Memory B cell (primary cell): ENCODE measurements around the gene CD248.
A peak's percentile ranks its signal among the peaks of the same experiment; 100 is the strongest.

ENCODE experiments used
- ATAC-seq: fragments of 150-1000 bp; cut with Tn5 transposase; 2 replicates; pipeline ENCODE4 v1.10.0; 2021; ENCODE audit warnings: low read depth, mild to moderate bottlenecking, moderate library complexity
- DNase-seq, 2 donors: peaks; one replicate each; pipeline ENCODE4 v3.0.0; 2022; ENCODE audit warnings: low spot score in 2 of 2
- H3K27ac Mint-ChIP-seq: one replicate; pipeline ENCODE4 v1.8.0; 2022; ENCODE audit warnings: mild to moderate bottlenecking, moderate library complexity, mixed read lengths
- H3K27me3 Mint-ChIP-seq: one replicate; pipeline ENCODE4 v1.8.0; 2022; ENCODE audit warnings: mixed read lengths
- H3K36me3 Mint-ChIP-seq: one replicate; pipeline ENCODE4 v1.8.0; 2022; ENCODE audit warnings: mild to moderate bottlenecking, mixed read lengths
- H3K4me1 Mint-ChIP-seq: one replicate; pipeline ENCODE4 v1.8.0; 2022; ENCODE audit warnings: mixed read lengths
- H3K4me3 Mint-ChIP-seq: one replicate; pipeline ENCODE4 v1.8.0; 2022; ENCODE audit warnings: mild to moderate bottlenecking, moderate library complexity, mixed read lengths
- H3K9me3 Mint-ChIP-seq: one replicate; pipeline ENCODE4 v1.8.0; 2022; ENCODE audit warnings: mixed read lengths

The CD248 gene

DNA sequence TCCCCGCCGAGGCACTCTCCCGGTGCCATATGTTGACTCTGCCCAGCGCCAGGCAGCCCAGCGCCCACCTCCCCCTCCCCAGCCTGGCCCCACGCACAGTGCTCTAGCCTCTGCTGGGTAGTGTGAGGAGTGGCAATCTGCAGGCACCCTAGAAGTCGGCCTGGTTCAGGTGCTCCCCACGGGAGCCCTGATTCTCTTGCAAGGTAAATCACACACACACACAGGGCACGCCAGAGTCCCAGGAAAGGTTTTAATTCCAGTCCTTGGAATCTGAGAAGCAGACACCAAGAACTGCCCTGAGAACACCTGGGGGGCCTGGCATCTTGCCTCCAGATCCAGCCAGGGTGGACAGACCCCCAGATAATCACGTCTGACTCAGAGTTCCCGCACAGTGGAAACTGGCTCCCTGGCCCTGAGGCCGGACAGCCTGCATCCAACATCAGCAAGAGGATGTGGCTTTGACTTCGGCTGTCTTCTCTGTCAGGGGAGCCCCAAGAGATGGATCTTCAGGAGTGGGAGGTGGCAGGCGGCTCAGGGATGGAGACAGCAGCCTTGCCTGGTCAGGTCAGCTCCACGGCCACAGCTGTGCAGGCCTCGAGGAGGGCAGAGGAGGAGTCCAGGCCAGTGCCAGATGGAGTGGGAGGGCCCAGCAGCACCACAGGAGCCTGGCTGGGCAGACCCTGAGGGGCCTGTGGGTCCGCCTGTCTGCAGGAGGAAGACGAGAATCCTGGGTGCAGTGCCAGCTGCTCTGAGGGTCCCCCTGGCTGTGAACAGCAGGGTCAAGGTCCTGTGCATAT is 20.5 kb upstream of the CD248 start:
- H3K27me3 Mint-ChIP-seq: peaks cover 4% of the 10 kb centered on the region
- H3K4me1 Mint-ChIP-seq: peaks cover 28% of the 10 kb centered on the region
- no peak for ATAC-seq
- no peaks in the 10 kb centered on the region for H3K9me3 Mint-ChIP-seq
- H3K4me3 Mint-ChIP-seq: no peak overlapping the region
- peaks cover 21% of the 10 kb centered on the region for H3K36me3 Mint-ChIP-seq
- no peak overlapping the region for H3K27ac Mint-ChIP-seq
- no peak for DNase-seq

- H3K36me3 Mint-ChIP-seq: peaks cover 15% of the 10 kb centered on the region
- H3K27ac Mint-ChIP-seq: no peak within 1 kb of the TSS
- ATAC-seq: peak; percentile 76
- peaks cover 4% of the 10 kb centered on the region for H3K27me3 Mint-ChIP-seq
- H3K4me3 Mint-ChIP-seq: peak within 1 kb of the TSS; percentile 86
- DNase-seq: no peak
- peaks cover 22% of the 10 kb centered on the region for H3K4me1 Mint-ChIP-seq
- H3K9me3 Mint-ChIP-seq: no peaks in the 10 kb centered on the region
Observed at GRCh38 chr11:66336234-66337102, 19.6 kb upstream of the CD248 start, which contains the start of gene RIN1. TSS of gene RIN1 (minus strand) at chr11:66336434. CDS start at chr11:66336402, 32 bp downstream.

DNA sequence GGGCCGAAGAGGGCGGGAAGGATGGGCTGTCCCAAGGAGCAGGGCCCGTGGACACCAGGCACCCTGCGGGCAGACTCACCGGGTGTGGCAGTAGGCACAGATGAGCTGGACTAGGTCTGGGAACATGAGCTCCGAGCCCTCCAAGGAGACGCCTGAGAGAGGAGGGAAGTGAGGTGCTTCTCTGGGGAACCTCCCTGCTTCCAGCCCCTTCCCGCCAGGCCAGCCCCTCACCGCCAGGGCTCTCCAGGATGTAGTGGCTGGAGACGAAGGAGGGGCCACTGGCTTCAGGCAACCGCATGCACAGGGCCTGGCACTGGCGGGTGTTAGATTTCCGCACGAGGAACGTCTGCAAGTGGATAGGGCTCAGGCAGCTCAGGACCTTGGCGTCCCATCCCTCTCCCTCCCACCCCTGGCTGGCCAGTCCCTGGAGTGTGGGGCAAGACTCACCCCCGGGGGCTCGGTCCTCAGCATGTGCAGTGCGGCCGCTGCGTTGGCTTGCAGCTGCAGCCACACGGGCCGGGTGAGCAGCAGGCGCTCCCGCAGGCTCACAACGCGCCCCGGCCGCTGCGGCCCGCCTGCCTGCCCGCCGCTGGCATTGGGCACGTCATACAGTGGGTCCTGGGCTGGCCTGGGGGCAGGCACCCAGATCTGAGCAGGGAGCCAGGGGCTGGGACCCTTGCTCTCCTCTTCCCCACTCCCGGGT is 18.8 kb upstream of the CD248 start:
- Mint-ChIP-seq H3K27me3 (peaks cover 4% of the 10 kb centered on the region), H3K36me3 (peaks cover 12% of the 10 kb centered on the region), H3K27ac (no peak overlapping the region), H3K9me3 (no peaks in the 10 kb centered on the region), H3K4me1 (peaks cover 20% of the 10 kb centered on the region), H3K4me3 (peak overlapping the region; percentile 86)
- DNase-seq (no peak), ATAC-seq (peak; percentile 29)

- Mint-ChIP-seq H3K4me1 (peaks cover 20% of the 10 kb centered on the region), H3K27me3 (peaks cover 6% of the 10 kb centered on the region), H3K4me3 (peak overlapping the region; percentile 70), H3K9me3 (no peaks in the 10 kb centered on the region), H3K36me3 (peaks cover 12% of the 10 kb centered on the region), H3K27ac (no peak overlapping the region)
- DNase-seq (no peak), ATAC-seq (no peak)
Observed at GRCh38 chr11:66334605-66335442, 18.0 kb upstream of the CD248 start.

GRCh38 chr11:66333896-66334604 is 17.2 kb upstream of the CD248 start:
- no peak for ATAC-seq
- no peaks in the 10 kb centered on the region for H3K9me3 Mint-ChIP-seq
- H3K36me3 Mint-ChIP-seq: peaks cover 9% of the 10 kb centered on the region
- H3K4me3 Mint-ChIP-seq: no peak overlapping the region
- DNase-seq: no peak
- H3K27me3 Mint-ChIP-seq: peaks cover 6% of the 10 kb centered on the region
- no peak overlapping the region for H3K27ac Mint-ChIP-seq
- peaks cover 20% of the 10 kb centered on the region for H3K4me1 Mint-ChIP-seq

- DNase-seq (no peak), ATAC-seq (no peak)
- peaks cover 6% of the 10 kb centered on the region for H3K27me3 Mint-ChIP-seq
- no peaks in the 10 kb centered on the region for H3K9me3 Mint-ChIP-seq
- peaks cover 24% of the 10 kb centered on the region for H3K4me1 Mint-ChIP-seq
- no peak overlapping the region for H3K27ac Mint-ChIP-seq
- no peak overlapping the region for H3K4me3 Mint-ChIP-seq
- peaks cover 4% of the 10 kb centered on the region for H3K36me3 Mint-ChIP-seq
Observed at GRCh38 chr11:66333220-66333877, 16.5 kb upstream of the CD248 start.

DNA sequence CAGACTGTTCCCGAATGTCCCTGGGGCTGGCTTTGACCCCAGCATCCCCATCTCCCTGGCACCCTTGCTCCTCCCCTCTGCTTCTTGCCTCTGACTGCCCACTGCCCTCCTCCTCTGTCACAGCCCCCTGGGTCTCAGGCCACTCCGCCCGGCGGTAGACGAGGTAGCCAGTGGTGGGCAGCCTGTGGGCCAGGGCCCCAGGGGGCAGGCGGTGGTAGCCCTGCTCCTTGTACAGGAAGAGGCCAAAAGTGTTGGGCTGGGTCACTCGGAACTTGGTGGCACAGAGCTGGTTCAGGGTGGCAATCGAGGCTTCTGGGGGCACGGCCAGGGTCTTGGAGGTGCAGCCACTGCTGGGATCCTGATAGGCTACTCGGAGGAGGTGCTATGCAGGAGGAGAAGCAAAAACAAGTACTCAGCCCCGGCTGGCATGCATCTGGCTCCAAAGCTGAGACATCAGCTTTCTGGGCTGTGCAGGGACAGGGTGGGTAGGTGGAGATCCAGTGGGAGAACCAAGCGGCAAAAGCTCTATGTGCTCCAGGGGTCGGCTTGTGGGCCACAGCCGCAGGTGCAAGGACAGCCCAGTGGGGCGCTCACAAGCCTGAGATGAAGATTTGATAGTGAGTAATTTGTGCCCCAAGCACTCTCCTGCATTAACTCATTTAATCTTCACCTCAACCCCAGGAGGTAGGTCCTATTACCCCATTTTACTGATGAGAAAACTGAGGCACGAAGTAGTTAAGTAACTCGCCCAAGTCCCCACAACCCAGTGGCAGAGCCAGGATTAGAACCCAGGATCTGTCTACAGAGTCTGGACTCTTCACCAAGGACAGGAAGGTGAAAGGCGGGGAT is 15.8 kb upstream of the CD248 start:
- DNase-seq: no peak
- H3K4me1 Mint-ChIP-seq: peaks cover 27% of the 10 kb centered on the region
- H3K9me3 Mint-ChIP-seq: no peaks in the 10 kb centered on the region
- H3K27ac Mint-ChIP-seq: no peak overlapping the region
- no peak overlapping the region for H3K4me3 Mint-ChIP-seq
- no peak for ATAC-seq
- peaks cover 4% of the 10 kb centered on the region for H3K36me3 Mint-ChIP-seq
- peaks cover 6% of the 10 kb centered on the region for H3K27me3 Mint-ChIP-seq

GRCh38 chr11:66331542-66332370 is 14.9 kb upstream of the CD248 start:
- Mint-ChIP-seq H3K4me3 (no peak overlapping the region), H3K27me3 (peaks cover 8% of the 10 kb centered on the region), H3K36me3 (peaks cover 1% of the 10 kb centered on the region), H3K27ac (no peak overlapping the region), H3K4me1 (peaks cover 24% of the 10 kb centered on the region), H3K9me3 (no peaks in the 10 kb centered on the region)
- DNase-seq (no peak), ATAC-seq (no peak)

DNA sequence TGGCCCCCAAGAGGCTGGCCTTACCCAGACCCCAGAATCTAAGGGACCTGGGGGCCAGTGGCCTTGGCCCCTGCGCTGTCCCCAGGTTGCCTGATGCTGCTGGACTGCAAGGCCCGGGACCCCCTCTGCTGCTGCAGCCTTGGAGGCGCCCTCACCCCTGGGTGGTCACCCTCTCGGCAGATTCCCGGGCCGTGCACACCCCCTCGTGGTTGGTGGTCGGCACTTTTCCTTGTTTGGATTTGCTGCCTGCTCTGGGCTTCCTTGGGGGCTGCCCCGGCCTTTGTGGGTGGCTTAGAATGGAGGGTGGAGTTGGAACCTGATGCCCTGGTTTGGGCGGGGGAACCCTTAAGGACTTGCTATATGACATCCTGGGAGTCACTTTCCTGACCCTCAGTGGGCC is 14.1 kb upstream of the CD248 start:
- H3K36me3 Mint-ChIP-seq: peaks cover 1% of the 10 kb centered on the region
- H3K27ac Mint-ChIP-seq: no peak overlapping the region
- DNase-seq (no peak), ATAC-seq (no peak)
- peaks cover 18% of the 10 kb centered on the region for H3K4me1 Mint-ChIP-seq
- H3K27me3 Mint-ChIP-seq: peaks cover 8% of the 10 kb centered on the region
- no peak overlapping the region for H3K4me3 Mint-ChIP-seq
- H3K9me3 Mint-ChIP-seq: no peaks in the 10 kb centered on the region

DNA sequence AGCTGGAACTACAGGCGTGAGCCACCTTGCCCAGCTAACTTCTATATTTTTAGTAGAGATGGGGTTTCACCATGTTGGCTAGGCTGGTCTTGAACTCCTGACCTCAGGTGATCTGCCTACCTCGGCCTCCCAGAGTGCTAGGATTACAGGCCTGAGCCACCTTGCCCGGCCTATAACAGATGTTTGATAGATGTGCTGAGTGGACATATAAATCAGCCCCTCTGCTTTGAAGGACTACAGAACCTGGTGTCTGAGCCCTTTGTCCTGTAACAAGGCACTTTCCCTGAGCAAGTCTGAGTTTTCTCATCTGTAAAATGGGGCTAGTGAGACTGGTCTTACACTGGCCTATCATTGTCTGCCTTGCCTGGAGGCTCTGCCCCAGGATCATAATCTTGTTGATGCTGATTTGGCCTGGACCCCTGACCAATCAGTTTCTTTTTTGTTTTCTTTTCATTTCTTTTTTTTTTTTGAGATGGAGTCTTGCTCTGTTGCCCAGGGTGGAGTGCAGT is 12.4 kb upstream of the CD248 start:
- no peak for ATAC-seq
- no peaks in the 10 kb centered on the region for H3K9me3 Mint-ChIP-seq
- no peak overlapping the region for H3K4me3 Mint-ChIP-seq
- H3K36me3 Mint-ChIP-seq: peaks cover 1% of the 10 kb centered on the region
- H3K27me3 Mint-ChIP-seq: peaks cover 5% of the 10 kb centered on the region
- H3K27ac Mint-ChIP-seq: no peak overlapping the region
- H3K4me1 Mint-ChIP-seq: peaks cover 14% of the 10 kb centered on the region
- DNase-seq: no peak
